Stimulated activated CD8-positive, alpha-beta memory T cell treated with anti-CD3 and anti-CD28 coated beads, Interleukin-15, amount 100 ng/mL, for 4 hours (primary cell): ENCODE measurements around the gene CDH8.
"Not testable (repeated sequence)": the region's sequence is repeated elsewhere in the genome, so short reads cannot be mapped to it uniquely, and the experiment has no call there.

Experiments used
- DNase-seq, 2 donors: peaks; one replicate each; pipeline ENCODE4 v3.0.0-alpha.2; 2020; ENCODE audit warnings: low read depth in 2 of 2

The CDH8 gene

DNA sequence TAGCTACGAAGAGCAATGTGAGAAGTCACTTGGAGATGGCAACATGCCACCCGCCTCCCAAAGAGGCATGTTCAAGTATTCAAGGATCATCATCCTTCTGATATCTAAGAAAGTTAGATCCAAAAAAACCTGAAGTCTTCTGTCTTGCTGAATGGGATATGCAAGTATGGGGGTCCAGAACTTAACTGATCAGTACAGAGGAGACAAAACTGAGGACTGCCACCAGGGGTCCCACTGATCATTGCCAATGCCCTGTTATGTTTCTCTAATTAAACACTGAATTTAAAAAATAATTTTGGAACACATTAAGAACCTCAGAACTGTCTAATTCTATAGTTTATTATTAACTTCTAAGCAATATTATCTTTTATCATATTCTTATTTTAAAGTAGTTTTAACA is 99.7 kb downstream of the CDH8 start:
- no peak for DNase-seq

DNA sequence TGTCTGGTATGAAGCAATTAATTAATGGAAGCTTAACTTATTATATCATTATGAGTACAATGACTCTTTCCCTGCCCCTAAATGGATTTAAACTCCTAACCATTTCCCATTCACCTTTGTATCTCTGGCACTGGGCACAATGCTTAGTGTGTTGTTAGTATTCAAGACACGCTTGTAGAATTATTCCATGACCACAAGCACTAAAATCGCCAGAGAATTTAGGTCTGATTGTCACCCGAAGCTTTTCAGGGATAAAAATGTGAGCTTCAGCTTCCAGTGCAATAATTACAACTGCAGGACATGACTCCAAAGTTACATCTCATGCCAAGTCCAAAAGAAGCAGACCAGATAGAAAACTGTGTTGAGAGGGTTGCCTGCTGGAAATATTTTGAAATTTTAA is 101.6 kb downstream of the CDH8 start:
- DNase-seq: no peak

DNA sequence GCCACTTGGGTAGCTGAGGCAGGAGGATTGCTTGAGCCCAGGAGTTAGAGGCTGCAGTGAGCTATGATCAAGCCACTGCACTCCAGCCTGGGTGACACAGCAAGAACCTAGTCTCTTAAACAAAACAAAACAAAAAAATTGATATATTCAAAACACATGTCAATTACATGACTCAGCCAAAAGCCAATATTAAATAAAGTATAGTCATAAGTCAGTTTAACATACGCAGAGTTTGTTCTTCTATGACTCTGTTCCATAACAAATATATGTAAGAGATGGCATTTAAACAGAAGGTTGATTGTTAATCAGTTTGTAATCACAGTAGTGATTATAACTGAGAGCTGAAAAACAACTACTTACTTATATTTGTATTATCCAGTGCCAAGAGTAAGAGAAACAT is 106.5 kb downstream of the CDH8 start:
- no peak for DNase-seq

DNA sequence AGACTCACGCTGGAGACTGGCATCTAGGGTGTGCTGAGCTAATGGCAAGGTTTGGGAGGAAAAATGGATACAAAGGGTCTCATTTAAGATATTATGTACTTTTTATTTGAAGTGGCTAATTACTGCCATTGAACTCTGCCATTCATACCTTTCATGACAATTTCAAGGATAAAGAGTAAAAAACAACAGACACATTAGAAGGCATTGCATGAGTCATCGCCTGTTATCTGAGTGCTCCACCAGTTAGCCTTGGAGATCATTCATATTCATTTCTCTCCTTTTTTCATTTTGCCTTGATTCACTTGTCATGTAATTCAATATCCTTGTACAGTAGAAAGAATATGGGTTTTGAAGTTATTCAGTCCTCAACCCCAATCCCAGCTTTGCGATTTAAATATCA is 109.5 kb downstream of the CDH8 start:
- no peak for DNase-seq

- no peak for DNase-seq
Observed at GRCh38 chr16:61923629-61924028, 112.6 kb downstream of the CDH8 start.

DNA sequence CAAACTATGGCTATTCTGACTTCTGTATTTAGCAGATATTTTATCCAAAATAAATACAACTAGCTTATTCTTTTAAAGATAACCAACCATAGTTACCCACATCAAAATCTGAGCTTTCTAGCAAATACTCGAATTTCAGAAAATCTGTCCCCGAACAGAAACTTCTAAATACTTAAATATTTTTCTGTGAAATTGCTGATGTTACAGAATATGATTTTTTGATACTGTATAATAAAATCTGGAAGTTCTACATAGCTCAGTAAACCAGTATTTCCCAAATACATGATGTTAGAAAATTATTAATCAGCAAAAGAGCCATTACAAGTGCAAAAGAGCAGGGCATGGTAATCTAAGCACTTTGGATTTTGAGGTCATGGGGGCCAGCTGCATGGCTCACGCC is 114.9 kb downstream of the CDH8 start:
- DNase-seq: no peak

- DNase-seq: not testable (repeated sequence)
Observed at GRCh38 chr16:61917865-61918826, 118.1 kb downstream of the CDH8 start.

DNA sequence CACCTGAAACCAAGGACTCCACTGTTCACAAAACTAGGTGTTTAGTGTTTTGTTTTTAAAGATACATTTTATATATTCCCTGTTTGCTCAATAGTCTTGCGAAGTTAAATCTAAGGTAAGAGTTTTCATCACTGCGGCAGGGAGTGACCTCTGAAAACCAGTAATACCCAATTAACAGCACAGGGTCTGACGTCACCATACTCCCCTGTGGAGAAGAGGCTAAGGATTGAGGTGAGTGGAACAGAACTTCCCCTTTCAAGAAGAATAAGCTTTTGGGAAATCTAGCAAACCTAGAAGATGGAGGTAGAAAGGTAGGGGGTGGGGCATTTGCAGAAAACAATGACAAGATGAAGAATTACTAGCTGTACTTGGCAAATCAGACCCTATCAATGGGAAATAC is 120.7 kb downstream of the CDH8 start:
- DNase-seq: no peak

- DNase-seq: no peak
Observed at GRCh38 chr16:61909074-61909473, 127.2 kb downstream of the CDH8 start.

DNA sequence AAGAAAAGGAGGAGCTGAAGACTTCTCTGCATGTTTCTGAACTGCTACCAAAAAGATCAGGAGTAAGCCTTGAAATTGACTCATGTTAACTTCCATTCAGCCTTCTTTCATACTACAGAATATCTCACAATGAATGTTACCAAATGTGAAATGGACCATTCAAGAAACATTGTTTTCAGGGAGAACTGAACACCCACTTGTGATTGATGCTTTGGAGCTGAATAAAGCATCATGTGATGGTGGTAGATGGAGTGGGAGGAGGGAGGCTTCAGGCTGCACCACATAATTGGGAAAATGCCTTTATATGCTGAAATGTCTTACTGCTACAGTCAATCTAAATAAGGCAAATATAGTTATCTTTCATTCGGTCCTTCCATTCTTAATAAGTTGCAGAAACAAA is 127.8 kb downstream of the CDH8 start:
- no peak for DNase-seq

GRCh38 chr16:61901689-61902088 is 134.5 kb downstream of the CDH8 start:
- DNase-seq: no peak

- DNase-seq: no peak
Observed at GRCh38 chr16:61900482-61900881, 135.8 kb downstream of the CDH8 start.

DNA sequence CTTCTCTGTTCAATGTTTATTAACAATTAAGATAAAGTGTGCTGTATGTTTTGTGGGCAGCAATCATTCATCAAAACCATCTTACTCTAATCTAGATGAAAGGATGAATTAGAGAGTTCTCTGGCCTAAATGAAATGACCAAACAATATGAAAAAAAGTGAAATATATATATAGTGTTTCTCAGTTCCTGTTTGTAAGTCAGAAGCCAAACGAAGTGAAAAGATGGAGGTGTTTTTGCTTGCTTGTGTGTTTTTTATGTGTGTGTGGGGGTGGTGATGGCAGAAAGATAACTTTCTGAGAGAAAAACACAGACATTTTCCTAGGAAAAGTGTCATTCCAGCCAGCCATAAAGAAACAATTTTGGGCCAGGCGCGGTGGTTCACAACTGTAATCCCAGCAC is 138.6 kb downstream of the CDH8 start:
- no peak for DNase-seq

- DNase-seq: no peak
Observed at GRCh38 chr16:61892531-61892930, 143.7 kb downstream of the CDH8 start.

DNA sequence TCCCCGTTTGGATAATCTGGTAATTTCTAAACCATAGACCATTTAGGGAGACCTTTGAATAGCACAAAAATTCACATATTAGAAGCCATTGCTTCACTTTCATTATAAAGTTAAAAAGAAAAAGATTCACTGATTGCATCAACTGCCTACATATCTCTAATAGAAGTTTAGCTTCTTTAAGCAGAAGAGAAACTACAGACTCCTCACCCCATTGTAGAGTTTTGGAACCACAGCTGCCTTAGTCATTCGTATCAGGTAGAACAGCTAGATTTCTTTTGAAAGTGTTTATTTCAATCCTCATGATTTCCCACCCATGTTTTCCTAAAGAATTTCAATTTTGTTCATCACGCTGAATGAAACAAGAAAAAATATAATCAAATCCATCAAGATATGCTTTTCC is 144.8 kb downstream of the CDH8 start:
- DNase-seq: no peak

DNA sequence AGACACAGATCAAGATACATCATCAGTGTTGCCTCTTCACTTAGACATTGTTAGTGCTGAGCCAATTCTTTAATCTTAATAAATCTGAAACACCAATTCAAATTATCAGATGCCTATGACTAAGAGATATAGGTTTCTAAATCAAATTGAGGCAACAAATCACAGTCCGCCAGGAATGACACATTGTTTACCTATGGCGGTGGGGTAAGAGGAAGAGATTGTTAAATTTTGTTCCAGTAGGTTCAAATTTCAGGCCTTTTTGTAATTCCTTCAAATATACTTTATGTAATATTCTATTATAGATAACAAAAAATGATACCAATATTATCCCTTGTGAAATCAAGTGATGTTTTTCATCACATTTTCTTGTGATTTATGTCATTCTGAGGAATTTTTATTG is 145.9 kb downstream of the CDH8 start:
- no peak for DNase-seq

DNA sequence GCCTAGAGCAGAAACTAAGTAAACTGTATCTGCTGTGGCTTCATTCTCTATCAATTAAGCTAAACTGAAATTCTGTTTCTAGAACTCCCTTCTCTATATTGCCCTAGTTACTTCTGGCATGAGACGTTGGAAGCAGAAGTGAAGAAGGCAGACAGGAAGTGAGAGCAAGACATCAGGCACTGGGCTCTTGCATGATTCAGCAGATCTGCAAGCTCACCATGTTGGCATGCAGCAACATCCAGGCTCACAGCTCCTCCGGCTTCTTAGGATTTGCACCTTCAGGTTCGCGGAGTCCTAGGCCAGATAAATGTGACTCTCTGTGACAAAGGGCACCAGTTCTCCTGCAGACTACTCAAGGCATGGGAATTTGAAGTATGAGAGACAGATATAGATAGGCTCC is 148.3 kb downstream of the CDH8 start:
- no peak for DNase-seq

DNA sequence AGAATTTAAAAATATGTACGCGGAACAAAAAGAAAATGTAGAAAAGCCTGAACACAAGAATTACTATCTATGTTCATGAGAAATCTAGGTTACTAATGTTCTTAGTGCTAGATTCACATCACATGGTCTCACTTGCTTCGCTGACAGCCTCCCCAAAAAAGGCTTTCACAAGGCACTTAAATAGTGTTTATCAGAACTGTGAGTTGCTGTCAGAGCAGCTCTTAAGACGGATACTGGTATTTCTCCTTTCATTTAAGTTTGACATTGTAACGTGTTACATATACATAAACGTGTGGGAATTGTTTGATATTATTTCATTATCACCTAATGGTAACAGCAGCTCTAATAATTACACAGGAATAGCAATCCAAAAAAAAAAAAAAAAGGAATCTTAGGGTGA is 150.9 kb downstream of the CDH8 start:
- DNase-seq: no peak

DNA sequence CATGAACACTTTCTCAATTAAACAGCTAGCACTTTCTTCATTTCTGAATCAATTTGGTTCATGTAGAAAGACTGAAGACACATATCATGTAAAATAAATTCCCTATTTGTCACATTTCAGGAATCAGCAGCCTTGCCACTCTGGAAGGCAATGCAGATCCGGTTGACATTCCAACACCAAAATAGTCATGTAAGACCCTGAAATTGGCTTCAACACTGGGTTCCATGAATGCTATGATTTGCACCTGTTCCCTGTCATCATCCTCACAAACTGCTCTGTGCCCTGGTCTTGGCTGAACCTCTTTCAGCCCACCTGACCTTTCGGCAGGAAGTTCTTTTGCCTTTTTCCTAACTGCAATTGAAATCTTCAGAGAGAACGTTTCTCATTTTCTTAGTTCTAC is 156.9 kb downstream of the CDH8 start:
- DNase-seq: no peak

- no peak for DNase-seq
Observed at GRCh38 chr16:61877436-61877835, 158.8 kb downstream of the CDH8 start.

GRCh38 chr16:61872778-61873119 is 163.5 kb downstream of the CDH8 start:
- DNase-seq: no peak

DNA sequence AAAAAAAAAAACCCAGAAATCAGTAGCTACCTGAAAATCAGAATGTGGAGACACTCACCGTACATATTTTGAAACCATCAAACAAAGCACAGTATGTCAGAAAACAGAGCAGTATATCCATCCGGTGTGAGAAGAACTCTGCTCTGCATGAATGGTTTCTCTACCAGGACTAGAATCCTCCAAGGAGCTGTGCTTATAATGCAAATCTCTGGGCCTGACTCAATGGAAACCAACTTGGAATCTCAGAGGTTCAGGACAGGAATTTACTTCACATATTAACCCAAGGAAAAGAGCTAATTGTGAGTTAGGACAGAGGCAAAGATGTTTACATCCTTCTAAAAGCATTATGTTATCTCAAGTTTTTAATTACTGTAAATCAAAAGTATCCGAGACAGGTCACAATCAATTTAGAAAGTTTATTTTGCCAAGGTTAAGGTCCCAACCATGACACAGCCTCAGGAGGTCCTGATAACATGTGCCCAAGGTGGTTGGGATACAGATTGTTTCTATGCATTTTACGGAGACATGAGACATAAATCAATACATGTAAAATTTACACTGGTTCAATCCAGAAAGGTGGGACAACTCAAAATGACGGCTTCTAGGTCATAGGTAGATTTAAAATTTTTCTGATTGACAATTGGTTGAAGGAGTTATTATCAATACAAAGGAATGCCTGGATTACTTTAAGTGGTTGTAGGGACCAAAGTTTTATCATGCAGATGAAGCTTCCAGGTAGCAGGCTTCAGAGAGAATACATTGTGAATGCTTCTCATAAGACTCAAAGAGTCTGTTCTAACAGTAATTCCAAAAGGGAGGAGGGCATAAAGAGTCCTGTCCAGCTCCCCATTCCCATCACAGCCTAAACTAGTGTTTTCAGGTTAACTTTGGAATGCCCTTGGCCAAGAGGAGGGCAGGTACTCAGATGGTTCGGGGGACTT is 164.1 kb downstream of the CDH8 start:
- DNase-seq: no peak
